ENCODE measurements around the gene ADAM15.

DNA sequence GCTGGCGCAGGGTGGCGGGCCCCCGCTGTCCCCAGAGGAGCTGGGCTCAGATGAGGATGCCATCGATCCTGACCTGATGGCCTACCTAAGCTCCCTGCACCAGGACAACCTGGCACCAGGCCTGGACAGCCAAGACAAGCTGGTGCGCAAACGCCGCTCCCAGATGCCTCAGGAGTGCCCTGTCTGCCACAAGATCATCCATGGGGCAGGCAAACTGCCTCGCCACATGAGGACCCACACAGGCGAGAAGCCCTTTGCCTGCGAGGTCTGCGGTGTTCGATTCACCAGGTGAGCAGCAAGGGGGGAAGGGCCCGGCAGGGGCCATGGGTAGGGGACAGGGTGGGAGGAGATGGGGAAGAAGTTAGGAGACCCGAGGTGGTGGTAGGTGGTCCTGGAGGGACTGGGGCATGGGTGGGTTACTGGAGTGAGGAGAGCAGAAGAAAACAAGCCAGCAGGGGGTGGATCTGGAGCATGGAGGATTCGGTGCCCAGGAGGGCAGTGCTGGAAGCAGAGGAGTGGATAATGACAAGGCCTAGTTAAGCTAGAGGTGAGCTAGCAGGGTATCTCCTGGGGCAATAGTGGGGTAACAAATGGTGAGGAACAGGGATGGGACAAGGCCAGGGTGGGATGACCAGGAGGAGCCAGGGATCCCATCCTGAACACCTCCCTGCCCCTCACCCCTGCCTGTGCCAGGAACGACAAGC is 35.4 kb upstream of the ADAM15 start:
- TF ChIP-seq POLR2A (IDR thresholded peaks at IDR 0.05) = no peak
- TF ChIP-seq, protein P1, sequence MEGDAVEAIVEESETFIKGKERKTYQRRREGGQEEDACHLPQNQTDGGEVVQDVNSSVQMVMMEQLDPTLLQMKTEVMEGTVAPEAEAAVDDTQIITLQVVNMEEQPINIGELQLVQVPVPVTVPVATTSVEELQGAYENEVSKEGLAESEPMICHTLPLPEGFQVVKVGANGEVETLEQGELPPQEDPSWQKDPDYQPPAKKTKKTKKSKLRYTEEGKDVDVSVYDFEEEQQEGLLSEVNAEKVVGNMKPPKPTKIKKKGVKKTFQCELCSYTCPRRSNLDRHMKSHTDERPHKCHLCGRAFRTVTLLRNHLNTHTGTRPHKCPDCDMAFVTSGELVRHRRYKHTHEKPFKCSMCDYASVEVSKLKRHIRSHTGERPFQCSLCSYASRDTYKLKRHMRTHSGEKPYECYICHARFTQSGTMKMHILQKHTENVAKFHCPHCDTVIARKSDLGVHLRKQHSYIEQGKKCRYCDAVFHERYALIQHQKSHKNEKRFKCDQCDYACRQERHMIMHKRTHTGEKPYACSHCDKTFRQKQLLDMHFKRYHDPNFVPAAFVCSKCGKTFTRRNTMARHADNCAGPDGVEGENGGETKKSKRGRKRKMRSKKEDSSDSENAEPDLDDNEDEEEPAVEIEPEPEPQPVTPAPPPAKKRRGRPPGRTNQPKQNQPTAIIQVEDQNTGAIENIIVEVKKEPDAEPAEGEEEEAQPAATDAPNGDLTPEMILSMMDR (IDR thresholded peaks at IDR 0.05) = no peak
